Dendritic cell treated with granulocyte-macrophage colony-stimulating factor and Interleukin-4, amounts not matched to agents 40 ng/mL and 50 ng/mL, for 4 days (primary cell): ENCODE measurements around the gene NSD1.

Experiments
- H3K27ac Mint-ChIP-seq: one replicate; pipeline ENCODE4 v1.8.0; 2022; ENCODE audit warnings: mild to moderate bottlenecking, mixed read lengths
- H3K27me3 Mint-ChIP-seq: one replicate; pipeline ENCODE4 v1.8.0; 2022; ENCODE audit warnings: mild to moderate bottlenecking, mixed read lengths
- H3K36me3 Mint-ChIP-seq: one replicate; pipeline ENCODE4 v1.8.0; 2022; ENCODE audit warnings: low read depth, mixed read lengths
- H3K4me1 Mint-ChIP-seq: one replicate; pipeline ENCODE4 v1.8.0; 2022; ENCODE audit warnings: low read depth, mixed read lengths
- H3K4me3 Mint-ChIP-seq: one replicate; pipeline ENCODE4 v1.8.0; 2022; ENCODE audit warnings: mild to moderate bottlenecking, moderate library complexity, mixed read lengths
- H3K9me3 Mint-ChIP-seq: one replicate; pipeline ENCODE4 v1.8.0; 2022; ENCODE audit warnings: mixed read lengths
- intact Hi-C: fragments of 100-400 bp; cut with micrococcal nuclease; formaldehyde crosslinking; loops from one replicate; pipeline ENCODE4 v1.15.0; 2022

NSD1 gene

DNA sequence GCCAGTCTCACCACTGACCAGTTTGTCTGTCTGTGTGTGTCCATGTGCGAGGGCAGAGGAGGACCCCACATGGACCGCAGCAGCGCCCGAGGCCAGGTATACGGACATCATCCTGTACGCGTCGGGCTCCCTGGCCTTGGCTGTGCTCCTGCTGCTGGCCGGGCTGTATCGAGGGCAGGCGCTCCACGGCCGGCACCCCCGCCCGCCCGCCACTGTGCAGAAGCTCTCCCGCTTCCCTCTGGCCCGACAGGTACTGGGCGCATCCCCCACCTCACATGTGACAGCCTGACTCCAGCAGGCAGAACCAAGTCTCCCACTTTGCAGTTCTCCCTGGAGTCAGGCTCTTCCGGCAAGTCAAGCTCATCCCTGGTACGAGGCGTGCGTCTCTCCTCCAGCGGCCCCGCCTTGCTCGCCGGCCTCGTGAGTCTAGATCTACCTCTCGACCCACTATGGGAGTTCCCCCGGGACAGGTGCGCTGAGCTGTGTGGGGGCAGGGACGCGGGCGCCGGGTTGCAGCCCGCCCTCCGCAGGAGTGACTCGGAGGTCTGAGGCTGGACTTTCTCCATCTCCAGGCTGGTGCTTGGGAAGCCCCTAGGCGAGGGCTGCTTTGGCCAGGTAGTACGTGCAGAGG, 40.4 kb upstream of the NSD1 start:
- H3K27ac Mint-ChIP-seq: no peak overlapping the region
- H3K4me3 Mint-ChIP-seq: no peak overlapping the region
- H3K27me3 Mint-ChIP-seq: peaks cover 9% of the 10 kb centered on the region
- intact Hi-C loops: no loop called here
- no peaks in the 10 kb centered on the region for H3K4me1 Mint-ChIP-seq
- no peaks in the 10 kb centered on the region for H3K36me3 Mint-ChIP-seq
- no peaks in the 10 kb centered on the region for H3K9me3 Mint-ChIP-seq

DNA sequence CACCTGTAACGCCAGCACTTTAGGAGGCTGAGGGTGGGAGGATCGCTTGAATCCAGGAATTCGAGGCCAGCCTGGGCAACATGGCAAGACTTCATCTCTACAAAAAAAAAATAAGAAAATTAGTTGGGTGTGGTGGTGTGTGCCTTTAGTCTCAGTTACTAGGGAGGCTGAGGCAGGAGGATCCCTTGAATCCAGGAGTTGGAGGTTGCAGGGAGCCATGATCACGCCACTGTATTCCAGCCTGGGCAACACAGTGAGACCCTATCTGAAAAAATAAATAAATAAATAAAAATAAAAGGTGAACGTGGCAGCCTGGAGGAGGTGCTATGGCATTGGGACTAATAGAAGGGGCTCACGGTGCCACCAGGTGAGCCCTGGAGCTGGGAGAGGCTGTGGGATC, 39.8 kb upstream of the NSD1 start:
- Mint-ChIP-seq H3K27me3 (peaks cover 3% of the 10 kb centered on the region), H3K4me1 (no peaks in the 10 kb centered on the region), H3K36me3 (no peaks in the 10 kb centered on the region), H3K27ac (no peak overlapping the region), H3K9me3 (no peaks in the 10 kb centered on the region), H3K4me3 (no peak overlapping the region)
- intact Hi-C loops: no loop called here

- Mint-ChIP-seq H3K4me1 (no peaks in the 10 kb centered on the region), H3K27ac (no peak overlapping the region), H3K9me3 (no peaks in the 10 kb centered on the region), H3K4me3 (no peak overlapping the region), H3K27me3 (peaks cover 4% of the 10 kb centered on the region), H3K36me3 (no peaks in the 10 kb centered on the region)
- intact Hi-C loops: no loop called here
These were observed 39.1 kb upstream of the NSD1 start for GRCh38 chr5:177094224-177095087.

DNA sequence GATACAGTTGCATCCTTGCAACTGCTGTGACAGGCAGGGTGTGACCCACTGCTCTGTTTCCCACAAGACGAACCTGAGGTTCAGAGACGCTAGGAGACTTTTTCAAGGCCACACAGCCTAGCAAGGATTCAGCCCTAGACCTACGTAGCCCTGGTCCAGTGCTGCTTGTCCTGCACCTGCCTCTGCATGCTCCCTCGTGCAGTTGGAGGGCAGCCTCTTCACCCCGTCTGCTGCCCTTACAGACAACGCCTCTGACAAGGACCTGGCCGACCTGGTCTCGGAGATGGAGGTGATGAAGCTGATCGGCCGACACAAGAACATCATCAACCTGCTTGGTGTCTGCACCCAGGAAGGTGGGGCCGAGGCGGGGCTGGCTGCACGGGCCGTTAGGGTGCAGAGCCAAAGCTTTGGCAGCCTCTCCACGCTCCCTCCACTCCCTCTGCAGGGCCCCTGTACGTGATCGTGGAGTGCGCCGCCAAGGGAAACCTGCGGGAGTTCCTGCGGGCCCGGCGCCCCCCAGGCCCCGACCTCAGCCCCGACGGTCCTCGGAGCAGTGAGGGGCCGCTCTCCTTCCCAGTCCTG, 38.4 kb upstream of the NSD1 start:
- Mint-ChIP-seq H3K27ac (no peak overlapping the region), H3K9me3 (no peaks in the 10 kb centered on the region), H3K36me3 (no peaks in the 10 kb centered on the region), H3K27me3 (peaks cover 7% of the 10 kb centered on the region), H3K4me1 (no peaks in the 10 kb centered on the region), H3K4me3 (no peak overlapping the region)
- intact Hi-C loops: no loop called here

DNA sequence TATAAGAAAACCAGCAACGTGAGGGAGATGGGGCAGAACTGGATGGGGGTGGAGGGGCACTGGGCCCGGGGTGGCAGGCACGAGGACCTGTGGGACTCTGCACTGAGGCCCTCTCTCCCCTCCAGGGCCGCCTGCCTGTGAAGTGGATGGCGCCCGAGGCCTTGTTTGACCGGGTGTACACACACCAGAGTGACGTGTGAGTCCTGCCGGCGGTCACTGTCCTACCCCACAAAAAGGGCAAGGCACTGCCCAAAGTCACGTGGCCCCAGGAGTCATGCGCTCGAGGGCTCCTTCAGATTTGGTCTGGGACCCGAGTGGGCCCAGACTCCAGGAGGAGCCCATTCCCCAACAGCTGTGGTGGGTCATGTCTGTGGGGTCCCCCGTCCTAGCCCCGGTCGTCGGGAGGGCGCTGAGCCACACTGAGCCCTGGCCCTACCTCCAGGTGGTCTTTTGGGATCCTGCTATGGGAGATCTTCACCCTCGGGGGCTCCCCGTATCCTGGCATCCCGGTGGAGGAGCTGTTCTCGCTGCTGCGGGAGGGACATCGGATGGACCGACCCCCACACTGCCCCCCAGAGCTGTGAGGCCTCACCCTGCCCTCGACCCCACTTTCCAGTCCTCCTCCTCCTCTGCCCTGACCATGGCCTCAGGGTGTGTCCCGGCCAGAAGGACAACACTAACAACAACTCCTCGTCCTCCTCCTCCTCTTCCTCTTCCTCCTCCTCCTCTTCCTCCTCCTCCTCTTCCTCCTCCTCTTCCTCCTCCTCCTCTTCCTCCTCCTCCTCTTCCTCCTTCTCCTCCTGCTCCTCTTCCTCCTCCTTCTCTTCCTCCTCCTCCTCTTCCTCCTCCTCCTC, 37.2 kb upstream of the NSD1 start:
- Mint-ChIP-seq H3K27ac (no peak overlapping the region), H3K4me3 (no peak overlapping the region), H3K9me3 (no peaks in the 10 kb centered on the region), H3K4me1 (no peaks in the 10 kb centered on the region), H3K36me3 (no peaks in the 10 kb centered on the region), H3K27me3 (peaks cover 7% of the 10 kb centered on the region)
- intact Hi-C loops: no loop called here

DNA sequence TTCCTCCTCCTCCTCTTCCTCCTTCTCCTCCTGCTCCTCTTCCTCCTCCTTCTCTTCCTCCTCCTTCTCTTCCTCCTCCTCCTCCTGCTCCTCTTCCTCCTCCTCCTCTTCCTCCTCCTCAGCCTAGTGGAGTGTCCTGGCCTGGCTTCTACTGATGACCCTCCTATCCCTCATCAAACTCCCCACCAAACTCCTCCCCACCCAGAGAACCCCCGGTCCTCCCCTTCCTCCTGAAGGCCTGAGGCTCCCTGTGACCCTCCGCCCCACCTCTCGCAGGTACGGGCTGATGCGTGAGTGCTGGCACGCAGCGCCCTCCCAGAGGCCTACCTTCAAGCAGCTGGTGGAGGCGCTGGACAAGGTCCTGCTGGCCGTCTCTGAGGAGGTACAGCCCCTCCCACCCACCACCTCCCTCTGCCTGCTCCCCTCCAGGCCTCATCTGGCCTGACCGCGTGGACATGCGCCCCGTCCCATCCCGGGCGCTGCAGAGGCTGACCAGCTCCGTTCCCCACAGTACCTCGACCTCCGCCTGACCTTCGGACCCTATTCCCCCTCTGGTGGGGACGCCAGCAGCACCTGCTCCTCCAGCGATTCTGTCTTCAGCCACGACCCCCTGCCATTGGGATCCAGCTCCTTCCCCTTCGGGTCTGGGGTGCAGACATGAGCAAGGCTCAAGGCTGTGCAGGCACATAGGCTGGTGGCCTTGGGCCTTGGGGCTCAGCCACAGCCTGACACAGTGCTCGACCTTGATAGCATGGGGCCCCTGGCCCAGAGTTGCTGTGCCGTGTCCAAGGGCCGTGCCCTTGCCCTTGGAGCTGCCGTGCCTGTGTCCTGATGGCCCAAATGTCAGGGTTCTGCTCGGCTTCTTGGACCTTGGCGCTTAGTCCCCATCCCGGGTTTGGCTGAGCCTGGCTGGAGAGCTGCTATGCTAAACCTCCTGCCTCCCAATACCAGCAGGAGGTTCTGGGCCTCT, 36.3 kb upstream of the NSD1 start:
- Mint-ChIP-seq H3K4me1 (no peaks in the 10 kb centered on the region), H3K9me3 (no peaks in the 10 kb centered on the region), H3K4me3 (no peak overlapping the region), H3K27ac (no peak overlapping the region), H3K27me3 (peaks cover 7% of the 10 kb centered on the region), H3K36me3 (no peaks in the 10 kb centered on the region)
- intact Hi-C loops: no loop called here

DNA sequence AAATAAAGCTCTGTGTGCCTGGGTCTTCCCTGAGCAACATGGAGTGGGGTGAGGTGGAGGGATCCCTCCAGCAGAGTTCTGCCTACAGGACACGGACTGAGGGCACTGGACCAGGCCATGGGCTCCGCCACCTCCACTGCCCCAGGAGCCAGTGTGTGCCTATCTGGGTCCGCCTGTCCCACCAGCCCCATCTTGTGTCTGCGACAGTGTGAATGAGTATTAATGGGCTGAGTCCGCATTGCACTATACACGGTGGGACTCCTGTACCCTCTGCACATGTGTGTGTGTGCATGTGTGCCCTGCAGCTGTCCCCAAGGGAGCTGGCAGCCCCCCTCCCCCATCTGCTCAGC, 35.5 kb upstream of the NSD1 start:
- H3K27me3 Mint-ChIP-seq: peaks cover 9% of the 10 kb centered on the region
- no peaks in the 10 kb centered on the region for H3K36me3 Mint-ChIP-seq
- H3K27ac Mint-ChIP-seq: no peak overlapping the region
- H3K4me3 Mint-ChIP-seq: no peak overlapping the region
- intact Hi-C loops: no loop called here
- no peaks in the 10 kb centered on the region for H3K4me1 Mint-ChIP-seq
- H3K9me3 Mint-ChIP-seq: no peaks in the 10 kb centered on the region

DNA sequence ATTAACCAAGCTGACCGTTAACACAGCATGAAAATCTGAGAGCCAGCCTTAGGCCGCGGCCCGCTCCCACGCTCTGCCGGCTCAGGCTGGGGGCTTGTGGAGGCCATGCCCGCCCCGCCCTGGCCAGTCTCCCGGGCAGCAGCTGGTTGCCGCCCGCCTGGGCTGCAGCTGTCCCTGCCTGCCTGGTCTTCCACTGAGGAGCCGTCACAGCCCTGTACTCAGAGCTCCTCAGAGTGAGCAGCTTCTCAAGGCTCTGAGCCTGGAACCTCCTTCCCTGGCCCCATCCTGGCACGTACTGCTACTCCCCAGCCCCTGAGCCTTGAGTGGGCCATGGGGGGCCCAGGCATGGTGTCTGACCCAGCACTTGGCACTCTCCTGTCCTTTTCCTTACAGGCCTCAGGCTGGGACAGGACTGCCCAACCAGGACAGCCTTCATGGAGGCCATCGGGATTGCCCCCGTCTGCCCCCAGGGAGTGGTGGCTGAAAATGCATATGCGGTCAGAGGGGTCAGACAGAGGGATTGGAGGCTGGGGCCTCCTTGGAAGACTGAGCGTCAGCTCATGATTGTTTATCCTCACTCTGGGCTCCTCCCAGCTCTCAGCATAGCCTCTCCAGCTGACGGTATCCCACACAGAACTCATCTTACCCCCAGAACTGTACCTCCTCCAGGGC, 35.0 kb upstream of the NSD1 start:
- H3K36me3 Mint-ChIP-seq: no peaks in the 10 kb centered on the region
- no peaks in the 10 kb centered on the region for H3K9me3 Mint-ChIP-seq
- peaks cover 12% of the 10 kb centered on the region for H3K27me3 Mint-ChIP-seq
- H3K4me1 Mint-ChIP-seq: no peaks in the 10 kb centered on the region
- intact Hi-C loops: no loop called here
- no peak overlapping the region for H3K27ac Mint-ChIP-seq
- no peak overlapping the region for H3K4me3 Mint-ChIP-seq

GRCh38 chr5:177099422-177100093, 34.0 kb upstream of the NSD1 start:
- Mint-ChIP-seq H3K27ac (no peak overlapping the region), H3K36me3 (no peaks in the 10 kb centered on the region), H3K4me1 (no peaks in the 10 kb centered on the region), H3K4me3 (no peak overlapping the region), H3K27me3 (peaks cover 21% of the 10 kb centered on the region), H3K9me3 (no peaks in the 10 kb centered on the region)
- intact Hi-C loops: no loop called here

DNA sequence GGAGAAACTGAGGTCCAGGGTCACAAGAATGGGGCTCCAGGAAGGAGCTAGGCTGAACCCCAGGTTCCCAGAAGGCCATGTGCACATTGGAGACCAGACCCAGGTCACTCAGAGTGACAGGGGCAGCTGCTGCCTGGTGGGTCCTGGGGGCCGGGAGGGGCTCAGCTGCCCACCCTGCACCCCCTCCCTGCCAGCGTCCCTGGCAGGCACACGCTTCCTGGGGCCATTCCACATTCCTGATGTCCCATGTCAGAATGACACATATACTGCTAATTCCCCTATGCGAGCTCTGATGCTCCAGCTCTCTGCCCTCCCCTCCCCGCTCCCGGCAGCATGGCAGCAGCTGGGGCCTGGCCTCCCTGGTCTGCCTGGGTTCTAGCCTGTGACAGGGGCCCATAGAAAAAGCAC, 32.9 kb upstream of the NSD1 start:
- intact Hi-C loops: no loop called here
- H3K27ac Mint-ChIP-seq: no peak overlapping the region
- no peaks in the 10 kb centered on the region for H3K9me3 Mint-ChIP-seq
- peaks cover 21% of the 10 kb centered on the region for H3K27me3 Mint-ChIP-seq
- no peaks in the 10 kb centered on the region for H3K4me1 Mint-ChIP-seq
- no peaks in the 10 kb centered on the region for H3K36me3 Mint-ChIP-seq
- no peak overlapping the region for H3K4me3 Mint-ChIP-seq

DNA sequence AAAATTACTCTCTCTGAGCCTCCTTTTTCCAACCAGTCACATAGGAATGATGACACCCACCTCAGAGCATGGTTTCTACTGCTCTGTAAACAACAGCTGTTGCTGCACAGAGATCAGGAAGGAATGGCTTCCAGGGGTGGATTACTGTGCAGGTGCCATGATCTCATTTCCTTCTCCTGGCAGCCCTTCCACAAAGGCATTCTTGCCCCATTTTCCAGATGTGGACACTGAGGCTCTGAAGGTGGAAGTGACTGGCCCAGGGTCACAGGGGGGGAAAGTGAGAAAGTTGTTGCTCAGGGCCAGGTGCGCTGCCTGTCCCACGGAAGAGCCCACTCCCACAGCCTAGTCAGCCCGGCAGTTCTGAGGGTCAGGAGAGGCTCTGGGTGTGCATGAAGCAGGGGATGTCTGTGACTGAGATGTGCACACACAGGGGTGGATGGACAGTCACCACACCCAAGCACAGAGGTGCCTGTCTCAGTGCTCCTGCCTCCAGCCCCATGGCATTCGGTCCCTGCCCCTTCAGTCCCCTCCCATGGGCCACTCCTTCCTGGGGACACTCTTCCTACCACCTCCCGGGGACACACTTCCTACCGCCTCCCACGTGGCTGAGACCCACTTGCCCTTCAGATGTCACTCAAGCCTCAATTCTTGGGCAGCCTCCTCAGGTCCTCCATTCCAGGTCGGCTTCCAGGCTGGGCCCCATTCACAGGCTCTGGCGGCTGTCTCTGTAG, 29.9 kb upstream of the NSD1 start:
- intact Hi-C loops: no loop called here
- Mint-ChIP-seq H3K4me1 (no peaks in the 10 kb centered on the region), H3K27ac (no peak overlapping the region), H3K36me3 (no peaks in the 10 kb centered on the region), H3K4me3 (no peak overlapping the region), H3K9me3 (no peaks in the 10 kb centered on the region), H3K27me3 (peaks cover 21% of the 10 kb centered on the region)
